B cell (primary cell): ENCODE measurements around the gene ATP8B1. TPM values are rescaled to one million over a fixed set of nuclear protein-coding genes. Genes with fewer than 3 reads are reported as not detected.

Source experiments
- ATAC-seq: fragments of 200-7000 bp; cut with Tn5 transposase; one replicate; pipeline ENCODE4 v1.10.0; 2021; ENCODE audit warnings: low read depth, mild to moderate bottlenecking, moderate number of reproducible peaks, moderate library complexity
- CTCF ChIA-PET: fragments of 350-600 bp; sonication (Branson Sonifier 250); formaldehyde crosslinking; loops from one replicate; lab custom pipeline; 2021; ENCODE audit warnings: antibody characterized with exemption, inconsistent platforms; lab: Charles Lee
- POLR2A ChIA-PET: fragments of 350-600 bp; sonication (Branson Sonifier 250); formaldehyde crosslinking; loops from one replicate; lab custom pipeline; 2021; ENCODE audit warnings: antibody characterized with exemption; lab: Charles Lee
- DNase-seq: peaks from one replicate; pipeline ENCODE4 v3.0.0; 2013
- H2AFZ ChIP-seq: 2 replicates; pipeline ENCODE4 v1.6.1; 2012; ENCODE audit warnings: mild to moderate bottlenecking, low read depth, low read length; ENCODE audit not compliant: insufficient read depth, poor library complexity, severe bottlenecking
- H3K27ac ChIP-seq, 2 donors: 1 replicate in 1 of 2; 2 replicates in 1 of 2; pipeline ENCODE4 v1.5.1; 2012 to 2013; ENCODE audit warnings: low read length in 2 of 2, mild to moderate bottlenecking in 2 of 2, moderate library complexity in 1 of 2
- H3K27me3 ChIP-seq, 4 experiments: fragments of 200-600 bp in 1 of 4; sonication (generic) in 1 of 4; replicated peaks in 1 of 4; 1 replicate in 2 of 4; 2 replicates in 2 of 4; pipeline versions ENCODE4 v1.6.1 to v1.7.0; 2013 to 2016; ENCODE audit warnings: low read length in 3 of 4, mild to moderate bottlenecking in 2 of 4, mixed read lengths in 1 of 4, moderate library complexity in 1 of 4; ENCODE audit not compliant: insufficient read depth in 4 of 4, control insufficient read depth in 3 of 4; ENCODE audit errors: control extremely low read depth in 1 of 4
- H3K36me3 ChIP-seq, 2 experiments: replicated peaks in 1 of 2; 1 replicate in 1 of 2; 2 replicates in 1 of 2; pipeline versions ENCODE4 v1.6.1 to v1.7.1; 2013; ENCODE audit warnings: low read length in 1 of 2; ENCODE audit not compliant: insufficient read depth in 2 of 2, control insufficient read depth in 1 of 2; ENCODE audit errors: control extremely low read depth in 1 of 2, extremely low read depth in 1 of 2
- H3K4me1 ChIP-seq, 2 donors: fragments of 200-600 bp in 1 of 2; sonication (generic) in 1 of 2; 1 replicate in 1 of 2; 2 replicates in 1 of 2; pipeline versions ENCODE4 v1.5.1 to v1.6.1; 2013 to 2017; ENCODE audit warnings: low read length in 2 of 2; ENCODE audit not compliant: control insufficient read depth in 2 of 2, insufficient read depth in 2 of 2
- H3K4me2 ChIP-seq: replicated peaks from 2 replicates; pipeline ENCODE3; 2012; ENCODE audit warnings: mild to moderate bottlenecking, low read depth, low read length; ENCODE audit not compliant: poor library complexity, severe bottlenecking
- H3K4me3 ChIP-seq, 5 experiments: fragments of 200-600 bp in 1 of 5; sonication (generic) in 1 of 5; 1 replicate in 3 of 5; 2 replicates in 2 of 5; pipeline versions ENCODE4 v1.5.1 to v1.7.0; 2011 to 2016; ENCODE audit warnings: low read length in 4 of 5, mild to moderate bottlenecking in 4 of 5, low read depth in 2 of 5, control low read depth in 1 of 5, moderate library complexity in 1 of 5; ENCODE audit not compliant: insufficient read depth in 1 of 5; ENCODE audit errors: control extremely low read depth in 1 of 5, extremely low read depth in 1 of 5
- H3K79me2 ChIP-seq: fragments of 200-600 bp; sonication (generic); one replicate; pipeline ENCODE4 v1.6.0; 2016; ENCODE audit warnings: low read length; ENCODE audit not compliant: control insufficient read depth, insufficient read depth
- H3K9ac ChIP-seq: fragments of 200-600 bp; sonication (generic); 2 replicates; pipeline ENCODE4 v1.6.1; 2017; ENCODE audit warnings: mild to moderate bottlenecking, low read length, moderate library complexity
- H3K9me3 ChIP-seq, 3 donors: one replicate each; pipeline versions ENCODE4 v1.6.1 to v1.7.1; 2013; ENCODE audit warnings: low read length in 2 of 3; ENCODE audit not compliant: control insufficient read depth in 2 of 3, insufficient read depth in 1 of 3; ENCODE audit errors: control extremely low read depth in 1 of 3
- H4K20me1 ChIP-seq: 2 replicates; pipeline ENCODE4 v1.6.0; 2012; ENCODE audit warnings: mild to moderate bottlenecking, low read length; ENCODE audit not compliant: insufficient read depth, control insufficient read depth, poor library complexity, severe bottlenecking
- H3K27ac Mint-ChIP-seq: one replicate; pipeline ENCODE4 v1.8.0; 2021; ENCODE audit warnings: mixed read lengths
- H3K27me3 Mint-ChIP-seq: one replicate; pipeline ENCODE4 v1.8.0; 2021; ENCODE audit warnings: mixed read lengths
- H3K4me1 Mint-ChIP-seq: one replicate; pipeline ENCODE4 v1.8.0; 2021; ENCODE audit warnings: mixed read lengths
- H3K4me3 Mint-ChIP-seq: one replicate; pipeline ENCODE4 v1.8.0; 2021; ENCODE audit warnings: mixed read lengths
- H3K9me3 Mint-ChIP-seq: one replicate; pipeline ENCODE4 v1.8.0; 2022; ENCODE audit warnings: mixed read lengths; ENCODE audit not compliant: insufficient read depth
- EZH2 ChIP-seq: IDR thresholded peaks from 2 replicates; pipeline ENCODE4 v1.6.1; 2012; ENCODE audit warnings: borderline replicate concordance, low read depth, mild to moderate bottlenecking, moderate library complexity, low read length; ENCODE audit not compliant: insufficient read depth, poor library complexity, severe bottlenecking
- WGBS: methylation state at CpG from one replicate; pipeline ENCODE4 v1.1.5; 2013; ENCODE audit warnings: missing lambda C conversion rate; ENCODE audit not compliant: insufficient coverage; 5-methylcytosine and 5-hydroxymethylcytosine counted together
- intact Hi-C: fragments of 100-400 bp; cut with micrococcal nuclease; formaldehyde crosslinking; loops from one replicate; pipeline ENCODE4 v1.10.0; 2022
- polyA plus RNA-seq: library from polyadenylated mRNA; depleted of rRNA; stranded (reverse); fragments of >200 nt; gene quantifications from 2 replicates; pipeline ENCODE4 v1.2.3, GENCODE V29; 2012
- total RNA-seq, 2 donors: library from RNA; stranded (reverse); fragments of 120-200 nt in 1 of 2; gene quantifications; 1 replicate in 1 of 2; 2 replicates in 1 of 2; pipeline versions ENCODE4 v1.2.3 to v1.2.4, GENCODE V29; 2013 to 2022
- TF ChIP-seq, protein P1 (sequence below): fragments of 200-600 bp; IDR thresholded peaks from one replicate; pipeline ENCODE4 v1.8.0; 2022; ENCODE audit warnings: antibody characterized with exemption, mild to moderate bottlenecking

The ATP8B1 gene
- total and polyA plus RNA-seq, 2 donors (not counting 1 experiment from before 2014, with no cell fraction given), result 0.27 TPM; not detected in 1

DNA sequence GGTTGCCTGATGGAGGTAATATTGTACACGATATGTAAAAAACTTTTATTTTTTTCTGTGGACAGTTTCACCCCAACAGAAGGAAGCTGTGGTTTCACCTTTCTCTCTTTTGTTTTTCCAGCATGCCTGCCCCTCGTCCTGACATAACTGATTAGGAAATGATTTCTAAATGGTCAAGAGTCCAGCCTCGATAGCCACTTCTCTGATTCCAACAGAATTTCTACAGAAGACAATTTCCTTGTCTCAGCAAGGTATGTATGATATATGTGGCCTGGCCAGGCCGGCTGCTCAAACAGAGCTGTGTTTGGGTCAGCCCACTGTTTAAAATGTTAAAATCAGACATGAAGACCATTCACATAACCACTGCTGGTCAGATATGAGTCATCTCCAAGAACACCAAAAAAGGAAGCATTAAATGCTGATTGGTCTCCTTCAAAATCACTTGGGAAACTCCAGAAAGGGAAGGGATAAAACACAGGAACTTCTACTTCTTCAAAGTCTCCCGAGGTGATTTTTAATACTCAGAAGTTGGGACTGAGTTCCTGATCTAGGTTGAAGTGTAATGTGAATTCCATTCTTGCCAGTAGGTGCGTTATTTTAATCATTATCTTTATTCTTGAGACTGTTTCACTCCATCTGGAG is 22.3 kb downstream of the ATP8B1 start:
- ChIA-PET CTCF (interaction anchor here (0.9 to 1.1 kb wide), 2 partner anchors 9 to 219 kb away, joined by 3 read pairs; no protein-coding TSS in a partner anchor), POLR2A (no interaction called here)
- Histone ChIP-seq H3K36me3 (peaks cover 0 to 15% of the 10 kb centered on the region in 2 experiments), H3K4me3 (no peak overlapping the region), H2AFZ (no peak overlapping the region), H3K9ac (no peak overlapping the region), H3K79me2 (no peaks in the 10 kb centered on the region), H3K27ac (no peak overlapping the region), H3K4me2 (no peak overlapping the region), H3K9me3 (no peaks in the 10 kb centered on the region), H3K4me1 (peaks cover 7 to 11% of the 10 kb centered on the region in 2 donors), H3K27me3 (no peaks in the 10 kb centered on the region), H4K20me1 (no peaks in the 10 kb centered on the region)
- H3K4me3 Mint-ChIP-seq, result no peak overlapping the region
- no peak for TF ChIP-seq EZH2
- TF ChIP-seq, protein P1, sequence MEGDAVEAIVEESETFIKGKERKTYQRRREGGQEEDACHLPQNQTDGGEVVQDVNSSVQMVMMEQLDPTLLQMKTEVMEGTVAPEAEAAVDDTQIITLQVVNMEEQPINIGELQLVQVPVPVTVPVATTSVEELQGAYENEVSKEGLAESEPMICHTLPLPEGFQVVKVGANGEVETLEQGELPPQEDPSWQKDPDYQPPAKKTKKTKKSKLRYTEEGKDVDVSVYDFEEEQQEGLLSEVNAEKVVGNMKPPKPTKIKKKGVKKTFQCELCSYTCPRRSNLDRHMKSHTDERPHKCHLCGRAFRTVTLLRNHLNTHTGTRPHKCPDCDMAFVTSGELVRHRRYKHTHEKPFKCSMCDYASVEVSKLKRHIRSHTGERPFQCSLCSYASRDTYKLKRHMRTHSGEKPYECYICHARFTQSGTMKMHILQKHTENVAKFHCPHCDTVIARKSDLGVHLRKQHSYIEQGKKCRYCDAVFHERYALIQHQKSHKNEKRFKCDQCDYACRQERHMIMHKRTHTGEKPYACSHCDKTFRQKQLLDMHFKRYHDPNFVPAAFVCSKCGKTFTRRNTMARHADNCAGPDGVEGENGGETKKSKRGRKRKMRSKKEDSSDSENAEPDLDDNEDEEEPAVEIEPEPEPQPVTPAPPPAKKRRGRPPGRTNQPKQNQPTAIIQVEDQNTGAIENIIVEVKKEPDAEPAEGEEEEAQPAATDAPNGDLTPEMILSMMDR, result no peak
- H3K9me3 Mint-ChIP-seq, result no peaks in the 10 kb centered on the region
- WGBS, result no CpG with 5 or more reads among the region's 6 CpGs
- ATAC-seq, result no peak
- no peak overlapping the region for H3K27ac Mint-ChIP-seq
- H3K27me3 Mint-ChIP-seq, result no peaks in the 10 kb centered on the region
- intact Hi-C loops, result no loop called here
- H3K4me1 Mint-ChIP-seq, result peaks cover 15% of the 10 kb centered on the region
- DNase-seq, result no peak

DNA sequence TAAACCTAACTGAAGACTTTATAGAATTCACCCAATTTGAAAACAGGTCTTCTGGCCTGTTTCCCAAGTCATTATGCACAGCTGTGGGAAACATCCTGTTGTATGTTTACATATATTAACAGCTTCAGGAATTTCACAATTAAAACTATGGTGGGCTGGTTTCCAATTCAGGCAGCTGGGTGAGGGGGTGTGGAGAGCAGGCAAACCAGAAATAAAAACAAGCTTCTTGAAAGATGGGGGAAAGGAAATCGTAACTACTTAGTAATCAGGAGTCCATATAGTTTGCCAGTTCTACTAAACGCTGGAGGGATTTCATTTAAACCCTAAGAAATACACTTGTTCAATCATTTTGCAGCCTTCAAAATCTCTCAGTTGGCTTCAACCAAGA is 22.8 kb downstream of the ATP8B1 start:
- Mint-ChIP-seq H3K4me3 (no peak overlapping the region), H3K27me3 (no peaks in the 10 kb centered on the region), H3K27ac (no peak overlapping the region), H3K9me3 (no peaks in the 10 kb centered on the region), H3K4me1 (peaks cover 15% of the 10 kb centered on the region)
- H3K4me1 ChIP-seq, result peaks cover 7 to 11% of the 10 kb centered on the region in 2 donors
- DNase-seq, result no peak
- H3K79me2 ChIP-seq, result no peaks in the 10 kb centered on the region
- intact Hi-C loops, result no loop called here
- TF ChIP-seq EZH2, result no peak
- TF ChIP-seq, protein P1, result no peak
- no peak overlapping the region for H3K9ac ChIP-seq
- ATAC-seq, result no peak
- H4K20me1 ChIP-seq, result no peaks in the 10 kb centered on the region
- no peaks in the 10 kb centered on the region for H3K9me3 ChIP-seq
- H3K4me3 ChIP-seq, result no peak overlapping the region
- 60% methylated on average over 1 of the region's 2 CpGs for WGBS
- ChIA-PET POLR2A (interaction anchor here (0.7 kb wide), 1 partner anchor 140 kb away, joined by 4 read pairs; no protein-coding TSS in a partner anchor), CTCF (interaction anchor here (0.9 to 1.1 kb wide), 2 partner anchors 8 to 218 kb away, joined by 3 read pairs; no protein-coding TSS in a partner anchor)
- no peak overlapping the region for H2AFZ ChIP-seq
- H3K4me2 ChIP-seq, result no peak overlapping the region
- H3K27me3 ChIP-seq, result no peaks in the 10 kb centered on the region
- peaks cover 0 to 15% of the 10 kb centered on the region in 2 experiments for H3K36me3 ChIP-seq
- H3K27ac ChIP-seq, result no peak overlapping the region
